ENCODE data around the gene NEK6. TPM values are rescaled to one million over a fixed set of nuclear protein-coding genes. Genes with fewer than 3 reads are reported as not detected.

The NEK6 gene
- total and polyA plus RNA-seq, 4 donors: 19.0 to 86.2 (median 53.1) TPM

DNA sequence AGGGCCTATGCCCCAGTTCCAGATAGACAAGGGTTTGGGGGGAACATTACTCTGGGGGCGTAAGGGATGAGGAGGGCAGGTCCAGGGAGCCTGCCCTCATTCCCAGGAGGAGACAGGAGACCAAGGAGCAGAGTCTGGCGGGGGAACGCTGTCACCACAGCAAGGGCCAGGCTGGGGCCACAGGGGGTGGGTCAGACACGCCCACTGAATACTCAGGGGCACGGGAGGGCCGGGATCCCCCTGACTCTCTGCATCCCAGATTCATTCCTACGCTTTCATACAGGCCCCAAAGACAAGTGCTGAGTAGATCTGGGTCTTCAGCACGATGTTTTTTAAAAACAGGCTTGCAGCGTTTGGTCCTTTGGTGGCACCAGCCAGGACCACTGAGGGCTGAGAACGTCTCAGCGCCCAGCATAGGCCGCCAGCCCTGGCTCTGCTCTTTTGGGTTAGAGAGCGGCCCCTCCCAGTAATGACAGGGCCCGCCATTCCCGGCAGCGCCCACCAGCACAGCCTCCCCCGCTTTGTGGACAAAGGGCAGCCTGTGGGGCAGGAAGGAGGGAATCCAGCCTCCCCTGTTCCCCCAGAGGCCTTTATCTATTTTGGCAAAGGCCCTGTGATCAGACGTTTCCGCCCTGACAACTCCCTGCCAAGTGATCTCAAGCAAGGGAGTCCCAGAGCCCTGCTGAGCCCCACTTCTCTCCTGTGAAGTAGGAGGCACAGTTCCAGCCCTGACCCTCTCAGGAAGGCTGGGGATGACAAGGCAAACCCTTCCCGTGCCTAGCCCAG is 24.9 kb downstream of the NEK6 start:
- peak overlapping the region; percentile 50 to 86 for H3K27ac ChIP-seq (ENCODE audit: low read depth in 1 of 2, low read length in 1 of 2)
- peaks cover 10 to 76% (median 51%) of the 10 kb centered on the region in 5 donors for H3K4me1 ChIP-seq (ENCODE audit: control insufficient read depth in 5 of 5, insufficient read depth in 5 of 5, low read length in 5 of 5)
- H3K4me3 ChIP-seq: no peak overlapping the region

DNA sequence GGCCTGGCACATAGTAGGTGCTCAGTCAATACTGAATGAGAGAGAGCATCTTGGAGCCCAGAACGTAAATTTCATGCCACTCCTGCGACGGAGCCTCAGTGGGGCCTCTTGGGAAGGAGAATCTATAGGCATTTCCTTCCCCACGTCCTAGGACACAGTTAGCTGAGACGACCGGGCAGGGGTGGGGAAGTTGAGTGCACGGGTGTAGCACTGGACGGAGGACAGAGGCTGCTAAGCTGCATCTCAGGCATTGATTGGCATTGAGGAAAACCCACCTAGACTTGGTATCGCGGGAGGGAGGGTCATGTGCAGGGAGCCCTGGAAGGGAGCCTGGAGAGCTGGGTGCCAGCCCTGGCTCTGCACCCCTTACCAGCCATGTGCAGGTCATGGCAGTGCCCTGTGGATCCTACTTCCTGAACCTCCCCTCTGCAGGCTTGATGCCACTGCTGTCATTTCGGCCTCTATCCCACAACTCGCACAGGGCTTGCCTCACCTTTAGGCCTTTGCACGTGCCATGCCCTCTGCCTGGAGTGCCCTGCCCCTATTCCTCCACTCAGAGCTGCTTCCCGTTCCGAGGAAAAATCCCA is 25.6 kb downstream of the NEK6 start:
- 55 to 65% methylated on average over 15 of the region's 15 CpGs for WGBS, 2 donors
- no peaks in the 10 kb centered on the region for H3K27me3 ChIP-seq (ENCODE audit: control insufficient read depth in 3 of 3, insufficient read depth in 3 of 3, low read length in 2 of 3)
- H3K27ac ChIP-seq (ENCODE audit: low read depth in 1 of 2, low read length in 1 of 2): peak overlapping the region in 1 of 2 donors; percentile 86
- H3K9me3 ChIP-seq (ENCODE audit: control insufficient read depth in 4 of 4, insufficient read depth in 3 of 4, low read length in 3 of 4): no peaks in the 10 kb centered on the region
- no peak overlapping the region for H3K4me3 ChIP-seq
- H3K4me1 ChIP-seq (ENCODE audit: control insufficient read depth in 5 of 5, insufficient read depth in 5 of 5, low read length in 5 of 5): peaks cover 10 to 76% (median 51%) of the 10 kb centered on the region in 5 donors
- DNase-seq (no peak), ATAC-seq (ENCODE audit: insufficient read depth, low FRiP score) (no peak)
- peaks cover 0 to 1% (median 0%) of the 10 kb centered on the region in 4 donors for H3K36me3 ChIP-seq (ENCODE audit: control insufficient read depth in 4 of 4, insufficient read depth in 4 of 4, low read length in 4 of 4)
- peak overlapping the region in 1 of 2 donors; percentile 37 for H3K9ac ChIP-seq (ENCODE audit: insufficient read depth in 1 of 2, low read length in 2 of 2)
- TF ChIP-seq, protein P1, sequence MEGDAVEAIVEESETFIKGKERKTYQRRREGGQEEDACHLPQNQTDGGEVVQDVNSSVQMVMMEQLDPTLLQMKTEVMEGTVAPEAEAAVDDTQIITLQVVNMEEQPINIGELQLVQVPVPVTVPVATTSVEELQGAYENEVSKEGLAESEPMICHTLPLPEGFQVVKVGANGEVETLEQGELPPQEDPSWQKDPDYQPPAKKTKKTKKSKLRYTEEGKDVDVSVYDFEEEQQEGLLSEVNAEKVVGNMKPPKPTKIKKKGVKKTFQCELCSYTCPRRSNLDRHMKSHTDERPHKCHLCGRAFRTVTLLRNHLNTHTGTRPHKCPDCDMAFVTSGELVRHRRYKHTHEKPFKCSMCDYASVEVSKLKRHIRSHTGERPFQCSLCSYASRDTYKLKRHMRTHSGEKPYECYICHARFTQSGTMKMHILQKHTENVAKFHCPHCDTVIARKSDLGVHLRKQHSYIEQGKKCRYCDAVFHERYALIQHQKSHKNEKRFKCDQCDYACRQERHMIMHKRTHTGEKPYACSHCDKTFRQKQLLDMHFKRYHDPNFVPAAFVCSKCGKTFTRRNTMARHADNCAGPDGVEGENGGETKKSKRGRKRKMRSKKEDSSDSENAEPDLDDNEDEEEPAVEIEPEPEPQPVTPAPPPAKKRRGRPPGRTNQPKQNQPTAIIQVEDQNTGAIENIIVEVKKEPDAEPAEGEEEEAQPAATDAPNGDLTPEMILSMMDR (IDR thresholded peaks at IDR 0.05; ENCODE audit: control extremely low read depth, extremely low read depth): no peak

More for the DNA sequence above, 24.9 kb downstream of the NEK6 start:
- Histone ChIP-seq H3K9me3 (ENCODE audit: control insufficient read depth in 4 of 4, insufficient read depth in 3 of 4, low read length in 3 of 4) (no peaks in the 10 kb centered on the region), H3K36me3 (ENCODE audit: control insufficient read depth in 4 of 4, insufficient read depth in 4 of 4, low read length in 4 of 4) (peaks cover 0 to 1% (median 0%) of the 10 kb centered on the region in 4 donors), H3K9ac (ENCODE audit: insufficient read depth in 1 of 2, low read length in 2 of 2) (peak overlapping the region in 1 of 2 donors; percentile 37), H3K27me3 (ENCODE audit: control insufficient read depth in 3 of 3, insufficient read depth in 3 of 3, low read length in 2 of 3) (no peaks in the 10 kb centered on the region)
- TF ChIP-seq, protein P1 (IDR thresholded peaks at IDR 0.05; ENCODE audit: control extremely low read depth, extremely low read depth): no peak
- ATAC-seq (ENCODE audit: insufficient read depth, low FRiP score): peak; percentile 55
- peak; percentile 88 to 94 (median 90) for DNase-seq
- 37 to 50% methylated on average over 20 of the region's 20 CpGs for WGBS, 2 donors

GRCh38 chr9:124284237-124284831 is 26.6 kb downstream of the NEK6 start:
- peak; percentile 90 to 94 (median 91) for DNase-seq
- Histone ChIP-seq H3K9me3 (ENCODE audit: control insufficient read depth in 4 of 4, insufficient read depth in 3 of 4, low read length in 3 of 4) (no peaks in the 10 kb centered on the region), H3K36me3 (ENCODE audit: control insufficient read depth in 4 of 4, insufficient read depth in 4 of 4, low read length in 4 of 4) (peaks cover 0 to 1% (median 0%) of the 10 kb centered on the region in 4 donors), H3K4me3 (no peak overlapping the region), H3K27ac (ENCODE audit: low read depth in 1 of 2, low read length in 1 of 2) (peak overlapping the region in 1 of 2 donors; percentile 48), H3K9ac (ENCODE audit: insufficient read depth in 1 of 2, low read length in 2 of 2) (peak overlapping the region in 1 of 2 donors; percentile 47), H3K27me3 (ENCODE audit: control insufficient read depth in 3 of 3, insufficient read depth in 3 of 3, low read length in 2 of 3) (no peaks in the 10 kb centered on the region), H3K4me1 (ENCODE audit: control insufficient read depth in 5 of 5, insufficient read depth in 5 of 5, low read length in 5 of 5) (peaks cover 10 to 74% (median 51%) of the 10 kb centered on the region in 5 donors)
- 67 to 85% methylated on average over 18 of the region's 18 CpGs for WGBS, 2 donors
- no peak for ATAC-seq (ENCODE audit: insufficient read depth, low FRiP score)
- TF ChIP-seq, protein P1 (IDR thresholded peaks at IDR 0.05; ENCODE audit: control extremely low read depth, extremely low read depth): no peak
